Ureter (tissue), 1 donor: ENCODE measurements around the gene PLS3. TPM values are rescaled to one million over a fixed set of nuclear protein-coding genes. Genes with fewer than 3 reads are reported as not detected.
"Not testable (repeated sequence)": the region's sequence is repeated elsewhere in the genome, so short reads cannot be mapped to it uniquely, and the experiment has no call there.

Source experiments
- DNase-seq: peaks from one replicate; pipeline ENCODE4 v3.0.0-alpha.2; 2020; ENCODE audit warnings: low spot score
- total RNA-seq: library from RNA; stranded (reverse); gene quantifications from one replicate; pipeline ENCODE4 v1.2.4, GENCODE V29; 2023
- donor health status: DM: yes; HTN: yes; CAD: no.

The PLS3 gene
- total RNA-seq, 1 donor from 2014 or later, result 119 TPM

- DNase-seq, result no peak
Measured at GRCh38 chrX:115609621-115610020, 48.6 kb downstream of the PLS3 start.

GRCh38 chrX:115616943-115617563 lies 56.1 kb downstream of the PLS3 start:
- DNase-seq, result no peak

GRCh38 chrX:115622534-115622933 lies 61.6 kb downstream of the PLS3 start:
- DNase-seq, result no peak

GRCh38 chrX:115624916-115625315 lies 63.9 kb downstream of the PLS3 start:
- DNase-seq, result no peak

- DNase-seq, result no peak
Measured at GRCh38 chrX:115625572-115626301, 64.8 kb downstream of the PLS3 start.

- DNase-seq, result no peak
Measured at GRCh38 chrX:115630204-115630603, 69.2 kb downstream of the PLS3 start.

GRCh38 chrX:115632455-115632854 lies 71.5 kb downstream of the PLS3 start:
- DNase-seq, result no peak

- not testable (repeated sequence) for DNase-seq
Measured at GRCh38 chrX:115633397-115633796, 72.4 kb downstream of the PLS3 start.

- DNase-seq, result no peak
Measured at GRCh38 chrX:115639334-115639880, 78.4 kb downstream of the PLS3 start.

GRCh38 chrX:115642311-115642710 lies 81.3 kb downstream of the PLS3 start:
- no peak for DNase-seq

- peak; percentile 52 for DNase-seq
Measured at GRCh38 chrX:115642895-115643530, 82.0 kb downstream of the PLS3 start.

- not testable (repeated sequence) for DNase-seq
Measured at GRCh38 chrX:115644397-115644796, 83.4 kb downstream of the PLS3 start.

- DNase-seq, result no peak
Measured at GRCh38 chrX:115649461-115650063, 88.6 kb downstream of the PLS3 start.

GRCh38 chrX:115650449-115650848 lies 89.5 kb downstream of the PLS3 start:
- DNase-seq, result no peak

GRCh38 chrX:115650916-115651315 lies 89.9 kb downstream of the PLS3 start:
- DNase-seq, result no peak

- DNase-seq, result no peak
Measured at GRCh38 chrX:115652221-115652620, 91.2 kb downstream of the PLS3 start.

GRCh38 chrX:115665122-115665521 lies 104.1 kb downstream of the PLS3 start:
- DNase-seq, result no peak

- no peak for DNase-seq
Measured at GRCh38 chrX:115679460-115679859, 118.5 kb downstream of the PLS3 start.

GRCh38 chrX:115687595-115687994 lies 126.6 kb downstream of the PLS3 start:
- DNase-seq, result no peak

GRCh38 chrX:115689931-115690330 lies 129.0 kb downstream of the PLS3 start:
- no peak for DNase-seq

- DNase-seq, result peak; percentile 52
Measured at GRCh38 chrX:115690511-115691216, 129.7 kb downstream of the PLS3 start.

GRCh38 chrX:115693476-115693875 lies 132.5 kb downstream of the PLS3 start:
- DNase-seq, result no peak
